Neural crest cell (in vitro differentiated cells): ENCODE results near the gene SLC22A2. TPM values are rescaled to one million over a fixed set of nuclear protein-coding genes. Genes with fewer than 3 reads are reported as not detected.
"Not testable (repeated sequence)": the region's sequence is repeated elsewhere in the genome, so short reads cannot be mapped to it uniquely, and the experiment has no call there.

ENCODE experiments used
- DNase-seq: peaks from one replicate; pipeline ENCODE4 v3.0.0; 2021; ENCODE audit warnings: low read depth, mixed read lengths, low spot score
- H3K27ac Mint-ChIP-seq: one replicate; pipeline ENCODE4 v1.8.0; 2021; ENCODE audit warnings: mild to moderate bottlenecking, mixed read lengths; ENCODE audit not compliant: unreplicated experiment
- H3K27me3 Mint-ChIP-seq: 2 replicates; pipeline ENCODE4 v1.8.0; 2021; ENCODE audit warnings: low read depth, mild to moderate bottlenecking, mixed read lengths
- H3K36me3 Mint-ChIP-seq: 2 replicates; pipeline ENCODE4 v1.8.0; 2021; ENCODE audit warnings: low read depth, mild to moderate bottlenecking, mixed read lengths
- H3K4me1 Mint-ChIP-seq: 2 replicates; pipeline ENCODE4 v1.8.0; 2021; ENCODE audit warnings: mixed read lengths
- H3K4me3 Mint-ChIP-seq: one replicate; pipeline ENCODE4 v1.8.0; 2021; ENCODE audit warnings: mild to moderate bottlenecking, mixed read lengths
- H3K9me3 Mint-ChIP-seq: 2 replicates; pipeline ENCODE4 v1.8.0; 2021; ENCODE audit warnings: mixed read lengths
- long read RNA-seq: library from polyadenylated mRNA; unstranded; transcript quantifications from one replicate; pipeline ENCODE4 v2.0.0, GENCODE V29; 2020
- total RNA-seq: library from RNA; stranded (reverse); gene quantifications from 2 replicates; pipeline ENCODE4 v1.2.1, GENCODE V29; 2021
- TF ChIP-seq, protein P1 (sequence below): fragments of 200-600 bp; sonication (generic); conservative IDR thresholded peaks from 2 replicates; pipeline ENCODE4 v1.5.0; 2021; ENCODE audit warnings: antibody characterized with exemption, mild to moderate bottlenecking

SLC22A2 gene
- not detected in 2 replicates for total RNA-seq
- long read RNA-seq, result 0 reads

DNA sequence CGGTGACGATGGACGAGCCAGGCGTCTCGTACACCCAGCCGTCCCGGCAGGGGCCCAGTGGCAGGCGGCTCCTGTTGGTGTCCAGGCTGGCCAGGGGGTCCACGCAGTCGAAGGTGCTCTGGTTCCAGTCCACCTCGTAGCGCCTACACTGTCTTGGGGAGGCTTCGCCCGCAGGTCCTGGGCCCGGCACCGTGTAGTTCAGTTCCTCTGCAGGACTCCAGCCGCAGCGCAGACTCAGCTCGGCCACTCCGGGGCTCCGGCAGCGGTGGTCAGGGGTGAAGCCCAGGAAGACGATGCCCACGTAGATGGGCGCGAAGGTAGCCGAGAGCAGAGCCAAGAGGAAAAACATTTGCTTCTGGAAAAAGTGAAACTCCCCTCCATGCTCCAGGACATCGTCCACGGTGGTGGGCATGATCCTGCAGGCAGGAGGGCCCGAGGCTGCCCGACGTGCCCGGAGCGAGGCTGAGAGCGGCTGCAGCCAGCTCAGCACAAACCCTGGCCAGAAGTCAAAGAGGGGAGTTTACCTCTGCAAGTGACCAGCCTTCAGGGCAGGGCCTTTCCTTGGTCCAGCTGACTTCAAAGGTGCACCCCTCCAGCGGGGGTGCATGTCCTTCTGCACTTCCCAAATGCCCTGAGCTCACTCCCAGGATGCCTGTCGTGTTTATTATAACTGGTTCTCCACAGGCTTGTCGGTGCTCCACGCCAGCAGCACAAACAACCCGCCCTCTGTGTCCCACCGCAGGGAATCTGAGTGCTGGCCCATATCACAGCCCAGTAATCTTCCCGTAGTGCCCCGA lies at the start of gene SLC22A2:
TSS of gene SLC22A2 (minus strand) at position 476 of the 797 bp plus-strand sequence. CDS start at position 412, 64 bp downstream.
- H3K4me1 Mint-ChIP-seq, result peaks cover 19% of the 10 kb centered on the region
- TF ChIP-seq, protein P1, sequence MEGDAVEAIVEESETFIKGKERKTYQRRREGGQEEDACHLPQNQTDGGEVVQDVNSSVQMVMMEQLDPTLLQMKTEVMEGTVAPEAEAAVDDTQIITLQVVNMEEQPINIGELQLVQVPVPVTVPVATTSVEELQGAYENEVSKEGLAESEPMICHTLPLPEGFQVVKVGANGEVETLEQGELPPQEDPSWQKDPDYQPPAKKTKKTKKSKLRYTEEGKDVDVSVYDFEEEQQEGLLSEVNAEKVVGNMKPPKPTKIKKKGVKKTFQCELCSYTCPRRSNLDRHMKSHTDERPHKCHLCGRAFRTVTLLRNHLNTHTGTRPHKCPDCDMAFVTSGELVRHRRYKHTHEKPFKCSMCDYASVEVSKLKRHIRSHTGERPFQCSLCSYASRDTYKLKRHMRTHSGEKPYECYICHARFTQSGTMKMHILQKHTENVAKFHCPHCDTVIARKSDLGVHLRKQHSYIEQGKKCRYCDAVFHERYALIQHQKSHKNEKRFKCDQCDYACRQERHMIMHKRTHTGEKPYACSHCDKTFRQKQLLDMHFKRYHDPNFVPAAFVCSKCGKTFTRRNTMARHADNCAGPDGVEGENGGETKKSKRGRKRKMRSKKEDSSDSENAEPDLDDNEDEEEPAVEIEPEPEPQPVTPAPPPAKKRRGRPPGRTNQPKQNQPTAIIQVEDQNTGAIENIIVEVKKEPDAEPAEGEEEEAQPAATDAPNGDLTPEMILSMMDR, result no peak
- H3K9me3 Mint-ChIP-seq, result no peaks in the 10 kb centered on the region
- H3K27me3 Mint-ChIP-seq, result no peaks in the 10 kb centered on the region
- no peaks in the 10 kb centered on the region for H3K36me3 Mint-ChIP-seq
- H3K4me3 Mint-ChIP-seq, result no peak within 1 kb of the TSS
- no peak for DNase-seq
- H3K27ac Mint-ChIP-seq, result peak within 1 kb of the TSS; percentile 45

DNA sequence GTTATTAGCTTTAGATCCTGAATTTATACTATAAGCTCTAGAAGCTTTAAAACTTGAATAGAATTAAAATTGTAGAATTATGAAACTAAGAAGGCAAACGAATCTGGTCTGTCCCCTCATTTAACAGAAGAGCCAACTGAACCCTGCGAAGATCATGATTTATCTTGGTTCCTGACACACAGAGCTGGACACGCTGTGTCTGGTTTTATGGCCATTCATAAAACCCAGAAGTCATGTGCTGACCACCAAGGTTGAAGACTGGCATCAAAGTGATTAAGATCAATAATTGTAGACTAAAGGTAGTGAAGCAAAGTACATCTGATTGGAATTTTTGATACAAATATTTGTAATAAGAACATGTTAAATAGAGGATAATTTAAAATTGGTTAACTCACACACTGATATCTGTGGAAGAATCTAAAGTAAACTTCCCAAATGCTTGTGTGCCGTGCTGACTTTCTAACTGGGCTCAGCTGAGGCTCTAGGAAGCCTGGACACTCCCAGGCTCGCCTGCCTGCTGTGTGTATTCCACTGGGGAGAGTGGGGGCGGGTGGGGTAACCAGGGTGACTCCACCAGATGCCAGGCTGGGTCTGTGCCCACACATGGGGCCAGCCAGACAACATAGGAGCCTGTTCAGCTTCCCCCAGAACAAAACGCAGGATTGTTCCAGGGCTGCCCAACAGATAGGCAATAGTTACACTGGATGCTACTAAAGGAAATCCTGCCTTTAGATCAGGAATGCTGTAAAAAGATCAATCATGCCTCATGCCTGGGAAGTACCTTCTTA lies 47.5 kb upstream of the SLC22A2 start:
- Mint-ChIP-seq H3K27ac (no peak overlapping the region), H3K27me3 (no peaks in the 10 kb centered on the region), H3K4me3 (no peak overlapping the region), H3K36me3 (peaks cover 5% of the 10 kb centered on the region), H3K4me1 (no peaks in the 10 kb centered on the region), H3K9me3 (peaks cover 16% of the 10 kb centered on the region)
- TF ChIP-seq, protein P1, result no peak
- DNase-seq, result no peak

DNA sequence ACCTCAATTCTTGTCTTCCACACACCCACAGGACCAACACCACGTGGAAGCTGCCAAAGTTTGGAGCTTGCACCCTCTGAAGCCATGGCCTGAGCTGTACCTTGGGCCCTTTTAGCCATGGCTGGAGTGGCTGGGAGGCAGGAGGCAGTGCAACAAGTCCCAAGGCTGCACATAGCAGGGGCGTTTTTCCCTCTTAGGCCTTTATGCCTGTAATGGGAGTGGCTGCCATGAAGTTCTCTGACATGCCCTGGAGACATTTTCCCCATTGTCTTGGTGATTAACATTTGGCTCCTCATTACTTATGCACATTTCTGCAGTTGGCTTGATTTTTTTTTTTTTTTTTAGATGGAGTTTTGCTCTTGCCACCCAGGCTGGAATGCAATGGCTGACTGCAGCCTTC lies 45.2 kb upstream of the SLC22A2 start:
- TF ChIP-seq, protein P1, result no peak
- no peak overlapping the region for H3K27ac Mint-ChIP-seq
- no peaks in the 10 kb centered on the region for H3K36me3 Mint-ChIP-seq
- no peak overlapping the region for H3K4me3 Mint-ChIP-seq
- peaks cover 8% of the 10 kb centered on the region for H3K9me3 Mint-ChIP-seq
- H3K4me1 Mint-ChIP-seq, result no peaks in the 10 kb centered on the region
- DNase-seq, result no peak
- H3K27me3 Mint-ChIP-seq, result no peaks in the 10 kb centered on the region

DNA sequence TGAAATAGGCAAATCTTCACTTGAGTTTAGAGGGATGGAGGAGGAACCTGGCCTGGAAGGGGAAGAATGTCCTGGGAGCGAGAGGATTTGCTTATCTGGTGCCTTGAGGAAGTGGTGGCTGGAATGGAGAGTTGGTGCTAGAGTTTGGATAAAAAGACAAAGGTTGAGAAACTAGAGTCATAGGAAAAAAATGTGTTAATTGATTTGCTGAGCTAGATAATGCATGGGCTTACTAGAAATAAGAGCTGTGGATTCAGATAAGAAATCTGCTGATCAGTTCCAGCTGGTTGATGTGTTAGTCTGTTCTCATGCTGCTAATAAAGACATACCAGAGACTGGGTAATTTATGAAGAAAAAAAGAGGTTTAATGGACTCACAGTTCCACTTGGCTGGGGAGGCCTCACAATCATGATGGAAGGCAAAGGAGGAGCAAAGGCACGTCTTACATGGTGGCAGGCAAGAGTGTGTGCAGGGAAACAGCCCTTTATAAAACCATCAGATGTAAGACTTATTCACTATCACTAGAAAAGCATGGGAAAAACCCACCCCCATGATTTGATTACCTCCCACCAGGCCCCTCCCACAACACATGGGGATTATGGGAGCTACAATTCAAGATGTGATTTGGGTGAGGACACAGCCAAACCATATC lies 43.9 kb upstream of the SLC22A2 start:
- not testable (repeated sequence) for H3K4me1 Mint-ChIP-seq, H3K27ac Mint-ChIP-seq, H3K4me3 Mint-ChIP-seq, DNase-seq, H3K27me3 Mint-ChIP-seq, H3K9me3 Mint-ChIP-seq, H3K36me3 Mint-ChIP-seq

DNA sequence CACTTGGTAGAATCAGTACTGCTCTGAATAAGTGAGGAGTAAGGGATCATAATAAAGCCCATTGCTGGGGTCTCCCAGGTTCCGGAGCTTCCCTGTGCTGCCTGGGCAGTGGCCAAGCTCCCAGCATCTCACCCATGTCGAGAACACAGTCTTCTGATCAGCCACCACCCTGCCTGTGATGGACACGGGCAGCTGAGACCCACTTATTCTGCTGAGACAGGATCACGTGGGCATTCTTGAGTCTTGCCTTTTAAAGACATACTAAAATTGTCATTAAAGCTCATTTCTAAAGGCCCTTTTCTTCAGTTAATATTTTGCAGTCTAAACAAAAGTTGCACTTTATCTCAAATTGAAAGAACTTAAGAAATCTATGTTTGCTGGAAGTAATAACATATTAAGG lies 42.7 kb upstream of the SLC22A2 start:
- no peaks in the 10 kb centered on the region for H3K4me1 Mint-ChIP-seq
- H3K27me3 Mint-ChIP-seq, result no peaks in the 10 kb centered on the region
- TF ChIP-seq, protein P1, result no peak
- no peak overlapping the region for H3K4me3 Mint-ChIP-seq
- no peak overlapping the region for H3K27ac Mint-ChIP-seq
- no peaks in the 10 kb centered on the region for H3K36me3 Mint-ChIP-seq
- no peak for DNase-seq
- peaks cover 6% of the 10 kb centered on the region for H3K9me3 Mint-ChIP-seq
